Activated CD4-positive, alpha-beta T cell treated with anti-CD3 and anti-CD28 coated beads for 24 hours (primary cell): ENCODE measurements around the gene UTP25.
"Not testable (repeated sequence)": the region's sequence is repeated elsewhere in the genome, so short reads cannot be mapped to it uniquely, and the experiment has no call there.

ENCODE experiments used
- DNase-seq, 2 donors: peaks; one replicate each; pipeline ENCODE4 v3.0.0-alpha.2; 2020; ENCODE audit warnings: low read depth in 2 of 2

Gene UTP25

GRCh38 chr1:209827384-209828262 lies at the start of gene UTP25:
TSS of gene UTP25 (plus strand) at chr1:209827972. CDS start at chr1:209828064, 92 bp downstream.
- peak; percentile 90 to 93 for DNase-seq

GRCh38 chr1:209778102-209778501 lies 49.7 kb upstream of the UTP25 start:
- DNase-seq, result no peak

GRCh38 chr1:209780268-209780667 lies 47.5 kb upstream of the UTP25 start:
- DNase-seq, result no peak

- DNase-seq, result no peak
These were observed 44.4 kb upstream of the UTP25 start for GRCh38 chr1:209783386-209783785.

- DNase-seq, result peak; percentile 98 to 99
These were observed 43.3 kb upstream of the UTP25 start, which contains the start of gene C1orf74 for GRCh38 chr1:209784265-209785169. TSS of gene C1orf74 (minus strand) at chr1:209784559. CDS start at chr1:209783634, 925 bp downstream.

GRCh38 chr1:209785592-209785991 lies 42.2 kb upstream of the UTP25 start:
- no peak for DNase-seq

GRCh38 chr1:209786146-209786545 lies 41.6 kb upstream of the UTP25 start:
- no peak for DNase-seq

GRCh38 chr1:209787551-209787950 lies 40.2 kb upstream of the UTP25 start:
- no peak for DNase-seq

- DNase-seq, result no peak
These were observed 38.5 kb upstream of the UTP25 start for GRCh38 chr1:209789245-209789644.

- no peak for DNase-seq
These were observed 37.2 kb upstream of the UTP25 start for GRCh38 chr1:209790286-209791193.

- no peak for DNase-seq
These were observed 35.9 kb upstream of the UTP25 start for GRCh38 chr1:209791920-209792319.

GRCh38 chr1:209793711-209794110 lies 34.1 kb upstream of the UTP25 start:
- not testable (repeated sequence) for DNase-seq

GRCh38 chr1:209797978-209798639 lies 29.7 kb upstream of the UTP25 start:
- DNase-seq, result no peak

GRCh38 chr1:209800984-209801834 lies 26.6 kb upstream of the UTP25 start:
- DNase-seq, result no peak

GRCh38 chr1:209802117-209802779 lies 25.5 kb upstream of the UTP25 start:
- DNase-seq, result no peak

GRCh38 chr1:209802780-209803152 lies 25.0 kb upstream of the UTP25 start:
- no peak for DNase-seq

- no peak for DNase-seq
These were observed 24.2 kb upstream of the UTP25 start for GRCh38 chr1:209803568-209803967.

GRCh38 chr1:209805341-209805781 lies 22.4 kb upstream of the UTP25 start:
- no peak for DNase-seq
